GM23248 (cell line): ENCODE results near the gene RBFOX1.

Source experiments
- EZH2 ChIP-seq: fragments of 200-600 bp; sonication (generic); IDR thresholded peaks from 2 replicates; pipeline ENCODE4 v1.6.1; 2018; ENCODE audit warnings: antibody characterized with exemption, mild to moderate bottlenecking; ENCODE audit not compliant: insufficient read depth, poor library complexity, severe bottlenecking
- EZH2phosphoT487 ChIP-seq: fragments of 200-600 bp; sonication (generic); IDR thresholded peaks from 2 replicates; pipeline ENCODE4 v1.6.1; 2018; ENCODE audit warnings: antibody characterized with exemption, moderate library complexity, mild to moderate bottlenecking, low read depth; ENCODE audit not compliant: insufficient read depth

DNA sequence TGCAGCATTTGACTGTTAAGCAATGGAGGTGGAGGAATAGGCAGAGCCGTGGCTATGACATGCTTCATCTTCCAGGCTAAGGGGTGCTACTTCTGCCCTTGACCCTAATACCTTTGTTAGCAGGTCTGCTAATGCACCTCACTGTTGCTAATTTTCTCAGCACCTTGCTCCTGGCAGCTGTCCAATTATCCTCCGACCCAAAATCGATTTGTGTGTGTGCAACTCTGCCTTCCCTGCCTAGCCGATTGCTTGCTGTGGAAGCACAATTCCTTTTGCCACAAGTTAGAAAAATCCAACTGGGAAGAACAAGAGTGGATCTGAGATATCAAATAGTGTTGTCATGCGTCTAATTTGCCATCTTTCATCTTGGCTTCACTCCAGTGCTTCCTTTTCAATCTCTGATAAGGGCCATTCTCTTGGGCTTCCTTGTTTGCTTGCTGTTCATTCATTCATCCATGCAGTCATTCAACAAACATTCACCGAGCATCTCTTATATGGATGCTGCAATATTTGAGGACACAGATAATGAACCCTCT is 422.8 kb downstream of the RBFOX1 start:
- TF ChIP-seq EZH2: no peak
- no peak for TF ChIP-seq EZH2phosphoT487
